ENCODE measurements around the gene PAX1. TPM values are rescaled to one million over a fixed set of nuclear protein-coding genes. Genes with fewer than 3 reads are reported as not detected.

Gene PAX1
- total and polyA plus RNA-seq, 9 of the 15 experiments (the other 6 are each of a cell fraction or from before 2014, with no cell fraction given) = not detected

DNA sequence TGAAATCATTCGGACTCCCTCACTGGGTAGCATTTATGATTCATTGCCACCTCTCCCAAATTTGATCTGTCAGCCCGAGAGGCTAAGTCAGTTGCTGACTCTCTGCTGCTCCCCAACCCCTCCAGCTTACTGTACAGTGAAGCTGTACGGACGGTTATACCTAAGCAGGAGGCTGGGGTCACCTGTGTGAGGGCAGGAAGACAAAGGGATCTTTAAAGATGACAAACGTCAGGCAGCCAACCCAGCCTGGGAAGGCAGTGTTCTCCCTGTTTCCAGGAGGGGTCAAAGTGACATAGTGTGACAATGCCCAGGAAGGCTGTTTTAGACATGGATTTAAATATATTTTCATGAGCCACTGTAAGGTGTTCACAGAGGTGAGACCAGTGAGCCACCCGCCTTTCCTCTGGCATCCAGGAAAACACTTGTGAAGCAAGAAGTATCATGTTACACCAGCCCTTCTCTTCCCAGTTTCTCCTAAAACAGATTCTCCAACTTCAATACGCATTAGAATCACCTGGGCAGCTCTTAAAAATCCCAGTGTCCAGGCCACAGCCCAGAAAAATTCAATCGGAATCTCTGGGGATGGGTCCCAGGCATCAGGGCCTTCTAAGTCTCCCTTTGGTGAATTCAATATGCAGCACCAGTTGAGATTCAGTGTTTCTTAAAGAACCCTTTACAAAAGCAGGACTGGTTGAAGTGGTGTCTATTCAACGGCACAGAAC, 6.8 kb upstream of the PAX1 start (continued):
- TF ChIP-seq, protein P1, sequence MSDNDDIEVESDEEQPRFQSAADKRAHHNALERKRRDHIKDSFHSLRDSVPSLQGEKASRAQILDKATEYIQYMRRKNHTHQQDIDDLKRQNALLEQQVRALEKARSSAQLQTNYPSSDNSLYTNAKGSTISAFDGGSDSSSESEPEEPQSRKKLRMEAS (CRISPR knock-in tag; IDR thresholded peaks at IDR 0.05) = no peak
- TF ChIP-seq NFATC3 (IDR thresholded peaks at IDR 0.05) (no peak), NR2F6 (CRISPR knock-in tag; IDR thresholded peaks at IDR 0.05) (no peak)

DNA sequence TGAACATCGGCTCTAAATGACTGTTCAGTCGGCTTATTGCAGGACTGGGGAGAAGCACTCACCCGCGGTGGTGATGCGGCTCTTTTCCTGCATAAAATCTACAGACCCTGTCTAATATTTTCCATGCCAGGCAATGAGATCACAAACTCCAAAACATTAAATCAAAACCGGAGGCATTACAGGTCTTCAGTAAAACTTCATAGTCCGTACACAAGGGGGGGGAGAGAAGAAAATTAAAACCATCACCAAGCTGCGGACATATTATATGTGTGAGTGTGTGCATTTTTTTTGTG, 6.3 kb upstream of the PAX1 start:
- no peak for FAIRE-seq
- in situ Hi-C loops (cut with MboI) = no loop called here
- no peak for TF ChIP-seq PHF20 (IDR thresholded peaks at IDR 0.05; ENCODE audit: partially characterized antibody)
- no peak for TF ChIP-seq NCOR1 (IDR thresholded peaks at IDR 0.05)
- TF ChIP-seq, protein P2, sequence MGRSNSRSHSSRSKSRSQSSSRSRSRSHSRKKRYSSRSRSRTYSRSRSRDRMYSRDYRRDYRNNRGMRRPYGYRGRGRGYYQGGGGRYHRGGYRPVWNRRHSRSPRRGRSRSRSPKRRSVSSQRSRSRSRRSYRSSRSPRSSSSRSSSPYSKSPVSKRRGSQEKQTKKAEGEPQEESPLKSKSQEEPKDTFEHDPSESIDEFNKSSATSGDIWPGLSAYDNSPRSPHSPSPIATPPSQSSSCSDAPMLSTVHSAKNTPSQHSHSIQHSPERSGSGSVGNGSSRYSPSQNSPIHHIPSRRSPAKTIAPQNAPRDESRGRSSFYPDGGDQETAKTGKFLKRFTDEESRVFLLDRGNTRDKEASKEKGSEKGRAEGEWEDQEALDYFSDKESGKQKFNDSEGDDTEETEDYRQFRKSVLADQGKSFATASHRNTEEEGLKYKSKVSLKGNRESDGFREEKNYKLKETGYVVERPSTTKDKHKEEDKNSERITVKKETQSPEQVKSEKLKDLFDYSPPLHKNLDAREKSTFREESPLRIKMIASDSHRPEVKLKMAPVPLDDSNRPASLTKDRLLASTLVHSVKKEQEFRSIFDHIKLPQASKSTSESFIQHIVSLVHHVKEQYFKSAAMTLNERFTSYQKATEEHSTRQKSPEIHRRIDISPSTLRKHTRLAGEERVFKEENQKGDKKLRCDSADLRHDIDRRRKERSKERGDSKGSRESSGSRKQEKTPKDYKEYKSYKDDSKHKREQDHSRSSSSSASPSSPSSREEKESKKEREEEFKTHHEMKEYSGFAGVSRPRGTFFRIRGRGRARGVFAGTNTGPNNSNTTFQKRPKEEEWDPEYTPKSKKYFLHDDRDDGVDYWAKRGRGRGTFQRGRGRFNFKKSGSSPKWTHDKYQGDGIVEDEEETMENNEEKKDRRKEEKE (IDR thresholded peaks at IDR 0.05; ENCODE audit: borderline replicate concordance in 1 of 2, control insufficient read depth in 1 of 2, low read depth in 2 of 2, low read length in 1 of 2) = no peak
- no peak for TF ChIP-seq U2AF2 (optimal IDR thresholded peaks at IDR 0.05; ENCODE audit: low read depth, low read length)
- TF ChIP-seq POLR2A (conservative IDR thresholded peaks at IDR 0.05) = no peak
- TF ChIP-seq, protein P3, sequence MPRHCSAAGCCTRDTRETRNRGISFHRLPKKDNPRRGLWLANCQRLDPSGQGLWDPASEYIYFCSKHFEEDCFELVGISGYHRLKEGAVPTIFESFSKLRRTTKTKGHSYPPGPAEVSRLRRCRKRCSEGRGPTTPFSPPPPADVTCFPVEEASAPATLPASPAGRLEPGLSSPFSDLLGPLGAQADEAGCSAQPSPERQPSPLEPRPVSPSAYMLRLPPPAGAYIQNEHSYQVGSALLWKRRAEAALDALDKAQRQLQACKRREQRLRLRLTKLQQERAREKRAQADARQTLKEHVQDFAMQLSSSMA (CRISPR knock-in tag; IDR thresholded peaks at IDR 0.05) = no peak
- TF ChIP-seq RBFOX2 (IDR thresholded peaks at IDR 0.05; ENCODE audit: low read depth, low read length) = no peak
- no peak for TF ChIP-seq EZH2 (IDR thresholded peaks at IDR 0.05; ENCODE audit: borderline replicate concordance, low read depth, low read length)
- TF ChIP-seq HOXB6 (CRISPR knock-in tag; IDR thresholded peaks at IDR 0.05; ENCODE audit: borderline replicate concordance) = no peak
- TF ChIP-seq ZNF311 (CRISPR knock-in tag; IDR thresholded peaks at IDR 0.05) = no peak
- TF ChIP-seq ZNF707 (CRISPR knock-in tag; conservative IDR thresholded peaks at IDR 0.05) = no peak
- no peak for TF ChIP-seq ADNP (tag; IDR thresholded peaks at IDR 0.05)
- no peak for TF ChIP-seq TRIM24 (IDR thresholded peaks at IDR 0.05)
- no peak for TF ChIP-seq RBM22 (IDR thresholded peaks at IDR 0.05; ENCODE audit: low read depth, low read length, poor library complexity, severe bottlenecking)
- no peak for TF ChIP-seq MAFG (tag; conservative IDR thresholded peaks at IDR 0.05)

More for the DNA sequence above, 6.3 kb upstream of the PAX1 start:
- Histone ChIP-seq H3K36me3 (ENCODE audit: control insufficient read depth, insufficient read depth, low read length) (no peaks in the 10 kb centered on the region), H3K9ac (ENCODE audit: insufficient read depth in 1 of 2, low read depth in 2 of 2, low read length in 2 of 2) (no peak overlapping the region), H3K9me1 (ENCODE audit: control insufficient read depth, insufficient read depth, low read length) (no peaks in the 10 kb centered on the region), H4K20me1 (replicated peaks; ENCODE audit: control insufficient read depth, insufficient read depth, low read length) (no peaks in the 10 kb centered on the region), H2AFZ (ENCODE audit: low read depth, low read length) (no peak overlapping the region), H3K79me2 (ENCODE audit: control insufficient read depth, insufficient read depth, low read length) (no peaks in the 10 kb centered on the region), H3K27ac (ENCODE audit: extremely low read depth, low read depth, low read length) (no peak overlapping the region), H3K4me2 (ENCODE audit: insufficient read depth, low read length) (no peak overlapping the region), H3K4me3 (no peak overlapping the region), H3K9me3 (replicated peaks; ENCODE audit: control insufficient read depth, insufficient read depth, low read depth, low read length) (no peaks in the 10 kb centered on the region), H3K4me1 (replicated peaks in 1 of 2; ENCODE audit: control insufficient read depth in 2 of 2, insufficient read depth in 2 of 2, low read length in 2 of 2) (peaks cover 0 to 6% of the 10 kb centered on the region in 2 experiments; a peak in 2 of 5 replicates), H3K27me3 (ENCODE audit: control insufficient read depth in 2 of 2, insufficient read depth in 2 of 2, low read length in 2 of 2) (peaks cover 4 to 32% of the 10 kb centered on the region in 2 experiments; a peak in 3 of 5 replicates)
- no TSS peak for BruUV-seq (replicated peaks)
- WGBS (ENCODE audit: insufficient coverage, low coverage, missing lambda C conversion rate) = 0% methylated on average over 6 of the region's 8 CpGs
- CTCF ChIA-PET (ENCODE audit: low intra/inter-chr PET ratio) = interaction anchor here (0.7 kb wide), 1 partner anchor 464 kb away, joined by 3 read pairs; no protein-coding TSS in a partner anchor
- no peak for DNase-seq (ENCODE audit: extremely low read depth in 1 of 4, low spot score in 3 of 4)
- ATAC-seq = no peak
- POLR2A ChIA-PET = no interaction called here
- intact Hi-C loops (cut with micrococcal nuclease) = no loop called here
